SH-SY5Y (cell line): ENCODE results near the gene FLYWCH1.

ENCODE experiments used
- GATA2 ChIP-seq: IDR thresholded peaks from 2 replicates; pipeline ENCODE4 v1.6.1; 2011; ENCODE audit warnings: mild to moderate bottlenecking, low read depth, low read length
- GATA3 ChIP-seq: IDR thresholded peaks from 2 replicates; pipeline ENCODE4 v1.6.1; 2011; ENCODE audit warnings: low read depth, mild to moderate bottlenecking, low read length, moderate library complexity

DNA sequence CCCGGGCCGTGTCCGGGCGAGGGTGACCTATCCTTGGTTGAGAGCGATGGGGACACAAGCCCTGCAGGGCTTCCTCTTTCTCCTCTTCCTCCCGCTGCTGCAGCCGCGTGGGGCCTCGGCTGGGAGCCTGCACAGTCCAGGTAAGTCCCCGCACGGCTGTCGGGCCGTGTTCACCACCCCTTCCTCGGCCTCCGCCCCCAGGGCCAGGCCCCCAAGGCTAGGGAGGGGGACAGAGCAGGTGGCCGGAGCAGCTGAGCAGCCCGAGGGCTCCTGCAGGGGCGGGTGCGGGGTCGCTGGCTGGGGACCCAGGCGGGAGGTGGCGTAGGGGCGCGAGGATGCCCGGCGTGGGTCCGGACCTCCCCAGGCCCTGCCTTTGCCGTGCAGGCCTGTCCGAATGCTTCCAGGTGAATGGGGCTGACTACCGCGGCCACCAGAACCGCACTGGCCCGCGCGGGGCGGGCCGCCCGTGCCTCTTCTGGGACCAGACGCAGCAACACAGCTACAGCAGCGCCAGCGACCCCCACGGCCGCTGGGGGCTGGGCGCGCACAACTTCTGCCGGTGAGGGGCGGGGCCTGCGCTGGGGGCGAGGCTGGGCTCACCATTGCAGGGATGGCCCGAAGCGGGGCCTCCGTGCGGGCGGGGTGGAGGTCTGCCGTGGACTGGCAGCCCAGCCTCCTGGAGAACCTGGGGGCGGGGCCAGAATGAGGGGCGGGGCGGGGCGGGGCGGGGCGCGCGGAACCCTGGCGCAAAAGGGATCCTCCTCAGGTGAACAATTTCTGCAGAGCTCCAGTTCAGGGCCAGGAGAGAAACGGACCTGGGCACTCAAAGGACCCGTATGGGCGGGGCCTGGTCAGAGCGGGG is 53.0 kb downstream of the FLYWCH1 start:
- TF ChIP-seq GATA2 (no peak), GATA3 (no peak)
